ENCODE data around the gene KIAA0753. TPM values are rescaled to one million over a fixed set of nuclear protein-coding genes. Genes with fewer than 3 reads are reported as not detected.

Gene KIAA0753
- total and polyA plus RNA-seq, 2 of the 4 experiments (the other 2 are of a cell fraction) = 10.2 to 17.6 TPM

- no peak overlapping the region for H3K27ac ChIP-seq (ENCODE audit: insufficient read depth, low read length)
- no peak overlapping the region for H2BK5ac ChIP-seq (ENCODE audit: low read depth, low read length, poor library complexity, severe bottlenecking)
- in situ Hi-C loops (cut with MboI; ENCODE audit: low sequenced_read_pairs) = no loop called here
- no peak for DNase-seq
- no peak overlapping the region for H2AK9ac ChIP-seq (replicated peaks; ENCODE audit: low read depth, low read length, poor library complexity)
- H3K4ac ChIP-seq (ENCODE audit: low read depth, low read length) = no peak overlapping the region
- BruUV-seq (replicated peaks) = no TSS peak
- WGBS, 2 experiments (ENCODE audit: extremely low coverage in 2 of 2, insufficient read length in 1 of 2) = 60% methylated on average over 1 of the region's 5 CpGs; no CpG with 5 or more reads in 1 of the 2 experiments
- H3K4me3 ChIP-seq (ENCODE audit: insufficient read depth, low read depth, low read length) = no peak overlapping the region
- ATAC-seq (ENCODE audit: low read depth) = peak; percentile 27; the same call in 1 of the 2 replicates
- no peak overlapping the region for H3K9ac ChIP-seq (ENCODE audit: low read depth, low read length)
- H3K9me3 ChIP-seq (ENCODE audit: control insufficient read depth, insufficient read depth, low read length) = no peaks in the 10 kb centered on the region
- H3K23ac ChIP-seq (ENCODE audit: low read depth, low read length) = no peak overlapping the region
- no peak overlapping the region for H2BK15ac ChIP-seq (ENCODE audit: low read depth, low read length)
- peaks cover 17% of the 10 kb centered on the region for H3K27me3 ChIP-seq (ENCODE audit: control insufficient read depth, insufficient read depth, low read length)
- intact Hi-C loops (cut with micrococcal nuclease) = no loop called here
- H4K5ac ChIP-seq (ENCODE audit: low read depth, low read length) = no peak overlapping the region
- H2AK5ac ChIP-seq (ENCODE audit: low read depth, low read length) = no peak overlapping the region
- no peak overlapping the region for H3K18ac ChIP-seq (ENCODE audit: low read depth, low read length)
- CTCF ChIA-PET = interaction anchor here (1.0 to 1.2 kb wide), 2 partner anchors 57 to 75 kb away, joined by 3 read pairs; no protein-coding TSS in a partner anchor
- H3K79me1 ChIP-seq (ENCODE audit: low read depth in 1 of 2, low read length in 2 of 2) = no peaks in the 10 kb centered on the region
- no peaks in the 10 kb centered on the region for H3K9me1 ChIP-seq (ENCODE audit: insufficient read depth, low read length)
- H3K14ac ChIP-seq (replicated peaks; ENCODE audit: low read depth, low read length) = no peak overlapping the region
- TF ChIP-seq NFE2L2 (IDR thresholded peaks at IDR 0.05; ENCODE audit: low read depth, low read length) = no peak
- TF ChIP-seq RAD21 (IDR thresholded peaks at IDR 0.05; ENCODE audit: low read length) = no peak
- TF ChIP-seq USF2 (IDR thresholded peaks at IDR 0.05; ENCODE audit: low read depth, low read length) = no peak
- TF ChIP-seq MAZ (IDR thresholded peaks at IDR 0.05; ENCODE audit: borderline replicate concordance, low read depth, low read length) = no peak
- no peak for TF ChIP-seq MAFK (IDR thresholded peaks at IDR 0.05; ENCODE audit: low read depth, low read length)
- no peak for TF ChIP-seq ELK1 (IDR thresholded peaks at IDR 0.05; ENCODE audit: borderline replicate concordance, low read depth, low read length)
- TF ChIP-seq FOS (IDR thresholded peaks at IDR 0.05; ENCODE audit: low read depth, low read length) = no peak
- TF ChIP-seq CTCF (conservative IDR thresholded peaks at IDR 0.05; ENCODE audit: low read depth, low read length) = no peak
- TF ChIP-seq RCOR1 (IDR thresholded peaks at IDR 0.05; ENCODE audit: insufficient replicate concordance, low read length) = no peak
- no peak for TF ChIP-seq CEBPB (IDR thresholded peaks at IDR 0.05; ENCODE audit: low read depth, low read length)
- TF ChIP-seq CHD1 (IDR thresholded peaks at IDR 0.05; ENCODE audit: low read depth, low read length) = no peak
- TF ChIP-seq POLR2A (IDR thresholded peaks at IDR 0.05; ENCODE audit: low read depth, low read length) = no peak
- no peak for TF ChIP-seq RFX5 (IDR thresholded peaks at IDR 0.05; ENCODE audit: low read depth, low read length)
- no peak for TF ChIP-seq BHLHE40 (IDR thresholded peaks at IDR 0.05; ENCODE audit: low read depth, low read length)
- TF ChIP-seq SMC3 (IDR thresholded peaks at IDR 0.05; ENCODE audit: low read depth, low read length) = no peak
- no peak for TF ChIP-seq MXI1 (IDR thresholded peaks at IDR 0.05; ENCODE audit: borderline replicate concordance, low read depth, low read length)
- POLR2A ChIA-PET (ENCODE audit: unreplicated experiment) = no interaction called here
- H2AFZ ChIP-seq (replicated peaks; ENCODE audit: low read length, poor library complexity) = no peak overlapping the region
- H4K20me1 ChIP-seq (ENCODE audit: insufficient read depth, low read length) = no peaks in the 10 kb centered on the region
- dilution Hi-C loops (cut with HindIII; ENCODE audit: low sequenced_read_pairs, unreplicated experiment) = no loop called here
- H4K8ac ChIP-seq (ENCODE audit: low read depth in 2 of 2, low read length in 2 of 2) = no peak overlapping the region
- H2BK120ac ChIP-seq (ENCODE audit: low read depth, low read length) = no peak overlapping the region
- no peaks in the 10 kb centered on the region for H3K36me3 ChIP-seq (ENCODE audit: control insufficient read depth, insufficient read depth, low read length)
- no peak overlapping the region for H4K91ac ChIP-seq (ENCODE audit: insufficient read depth, low read depth, low read length)
- H3K4me1 ChIP-seq (ENCODE audit: control insufficient read depth, insufficient read depth, low read length) = no peaks in the 10 kb centered on the region
- H2BK20ac ChIP-seq (ENCODE audit: low read depth, low read length) = no peak overlapping the region
- H3K4me2 ChIP-seq (ENCODE audit: low read depth, low read length) = no peak overlapping the region
- no peak overlapping the region for H3K56ac ChIP-seq (ENCODE audit: extremely low read depth, insufficient read depth, low read length)
These were observed 92.5 kb downstream of the KIAA0753 start for GRCh38 chr17:6548034-6548433.
